Activated naive CD8-positive, alpha-beta T cell (primary cell): ENCODE results near the gene AARS2.

Experiments used
- H3K27ac Mint-ChIP-seq: one replicate; pipeline ENCODE4 v1.8.0; 2021; ENCODE audit warnings: mixed read lengths
- H3K27me3 Mint-ChIP-seq: one replicate; pipeline ENCODE4 v1.8.0; 2021; ENCODE audit warnings: mixed read lengths
- H3K36me3 Mint-ChIP-seq: one replicate; pipeline ENCODE4 v1.8.0; 2021; ENCODE audit warnings: mixed read lengths
- H3K4me1 Mint-ChIP-seq: one replicate; pipeline ENCODE4 v1.8.0; 2021; ENCODE audit warnings: low read depth, mixed read lengths
- H3K4me3 Mint-ChIP-seq: one replicate; pipeline ENCODE4 v1.8.0; 2021; ENCODE audit warnings: mild to moderate bottlenecking, mixed read lengths
- H3K9me3 Mint-ChIP-seq: one replicate; pipeline ENCODE4 v1.8.0; 2021; ENCODE audit warnings: low read depth, mixed read lengths

AARS2 gene

GRCh38 chr6:44269178-44269920 lies 43.8 kb downstream of the AARS2 start:
- Mint-ChIP-seq H3K27me3 (peaks cover 19% of the 10 kb centered on the region), H3K4me1 (peaks cover 27% of the 10 kb centered on the region), H3K27ac (peak overlapping the region; percentile 11), H3K4me3 (peak overlapping the region; percentile 74), H3K36me3 (no peaks in the 10 kb centered on the region), H3K9me3 (no peaks in the 10 kb centered on the region)

- H3K4me1 Mint-ChIP-seq: peaks cover 32% of the 10 kb centered on the region
- no peak overlapping the region for H3K27ac Mint-ChIP-seq
- no peak overlapping the region for H3K4me3 Mint-ChIP-seq
These were observed 45.0 kb downstream of the AARS2 start for GRCh38 chr6:44268095-44268628.

GRCh38 chr6:44267252-44267651 lies 45.9 kb downstream of the AARS2 start:
- Mint-ChIP-seq H3K27me3 (peaks cover 4% of the 10 kb centered on the region), H3K4me3 (no peak overlapping the region), H3K36me3 (no peaks in the 10 kb centered on the region), H3K4me1 (peaks cover 41% of the 10 kb centered on the region), H3K27ac (no peak overlapping the region), H3K9me3 (no peaks in the 10 kb centered on the region)

More at GRCh38 chr6:44268095-44268628, 45.0 kb downstream of the AARS2 start:
- H3K27me3 Mint-ChIP-seq: peaks cover 11% of the 10 kb centered on the region
- H3K36me3 Mint-ChIP-seq: no peaks in the 10 kb centered on the region
- no peaks in the 10 kb centered on the region for H3K9me3 Mint-ChIP-seq

- H3K4me3 Mint-ChIP-seq: peak overlapping the region; percentile 63
- peaks cover 39% of the 10 kb centered on the region for H3K4me1 Mint-ChIP-seq
- peaks cover 1% of the 10 kb centered on the region for H3K27me3 Mint-ChIP-seq
- H3K36me3 Mint-ChIP-seq: no peaks in the 10 kb centered on the region
- H3K9me3 Mint-ChIP-seq: no peaks in the 10 kb centered on the region
- peak overlapping the region; percentile 58 for H3K27ac Mint-ChIP-seq
These were observed 46.8 kb downstream of the AARS2 start for GRCh38 chr6:44266347-44266746.

- H3K36me3 Mint-ChIP-seq: no peaks in the 10 kb centered on the region
- peaks cover 45% of the 10 kb centered on the region for H3K4me1 Mint-ChIP-seq
- peak overlapping the region; percentile 67 for H3K27ac Mint-ChIP-seq
- no peaks in the 10 kb centered on the region for H3K27me3 Mint-ChIP-seq
- H3K9me3 Mint-ChIP-seq: no peaks in the 10 kb centered on the region
- peak overlapping the region; percentile 98 for H3K4me3 Mint-ChIP-seq
These were observed 47.4 kb downstream of the AARS2 start for GRCh38 chr6:44265722-44266233.

GRCh38 chr6:44265007-44265721 lies 48.0 kb downstream of the AARS2 start, which contains the start of gene NFKBIE:
Gene NFKBIE, minus strand, starts transcription at chr6:44265551. Its CDS starts 205 bp downstream, at chr6:44265346.
- H3K27ac Mint-ChIP-seq: peak within 1 kb of the TSS; percentile 93
- no peaks in the 10 kb centered on the region for H3K9me3 Mint-ChIP-seq
- peaks cover 46% of the 10 kb centered on the region for H3K4me1 Mint-ChIP-seq
- H3K36me3 Mint-ChIP-seq: no peaks in the 10 kb centered on the region
- peak within 1 kb of the TSS; percentile 98 for H3K4me3 Mint-ChIP-seq
- H3K27me3 Mint-ChIP-seq: no peaks in the 10 kb centered on the region

- Mint-ChIP-seq H3K4me1 (peaks cover 38% of the 10 kb centered on the region), H3K4me3 (peak overlapping the region; percentile 98), H3K27me3 (no peaks in the 10 kb centered on the region), H3K36me3 (no peaks in the 10 kb centered on the region), H3K9me3 (no peaks in the 10 kb centered on the region), H3K27ac (peak overlapping the region; percentile 93)
These were observed 48.8 kb downstream of the AARS2 start for GRCh38 chr6:44264154-44265006.

- H3K27ac Mint-ChIP-seq: peak overlapping the region; percentile 93
- H3K27me3 Mint-ChIP-seq: no peaks in the 10 kb centered on the region
- no peaks in the 10 kb centered on the region for H3K9me3 Mint-ChIP-seq
- no peaks in the 10 kb centered on the region for H3K36me3 Mint-ChIP-seq
- peak overlapping the region; percentile 98 for H3K4me3 Mint-ChIP-seq
- H3K4me1 Mint-ChIP-seq: peaks cover 41% of the 10 kb centered on the region
These were observed 49.6 kb downstream of the AARS2 start for GRCh38 chr6:44263354-44264100.

GRCh38 chr6:44262467-44263353 lies 50.4 kb downstream of the AARS2 start:
- H3K36me3 Mint-ChIP-seq: no peaks in the 10 kb centered on the region

GRCh38 chr6:44261581-44261980 lies 51.6 kb downstream of the AARS2 start:
- Mint-ChIP-seq H3K36me3 (no peaks in the 10 kb centered on the region), H3K27me3 (no peaks in the 10 kb centered on the region), H3K9me3 (no peaks in the 10 kb centered on the region), H3K4me3 (peak overlapping the region; percentile 14), H3K27ac (no peak overlapping the region), H3K4me1 (peaks cover 44% of the 10 kb centered on the region)

More at GRCh38 chr6:44262467-44263353, 50.4 kb downstream of the AARS2 start:
- H3K9me3 Mint-ChIP-seq: no peaks in the 10 kb centered on the region
- H3K27ac Mint-ChIP-seq: peak overlapping the region; percentile 93
- H3K27me3 Mint-ChIP-seq: no peaks in the 10 kb centered on the region
- peaks cover 46% of the 10 kb centered on the region for H3K4me1 Mint-ChIP-seq
- H3K4me3 Mint-ChIP-seq: peak overlapping the region; percentile 98

- Mint-ChIP-seq H3K4me3 (peak overlapping the region; percentile 14), H3K36me3 (no peaks in the 10 kb centered on the region), H3K27ac (peak overlapping the region; percentile 68), H3K27me3 (no peaks in the 10 kb centered on the region), H3K9me3 (no peaks in the 10 kb centered on the region), H3K4me1 (peaks cover 44% of the 10 kb centered on the region)
These were observed 52.5 kb downstream of the AARS2 start for GRCh38 chr6:44260451-44261297.

- H3K4me1 Mint-ChIP-seq: peaks cover 50% of the 10 kb centered on the region
- H3K36me3 Mint-ChIP-seq: no peaks in the 10 kb centered on the region
- H3K27ac Mint-ChIP-seq: no peak overlapping the region
- no peak overlapping the region for H3K4me3 Mint-ChIP-seq
- no peaks in the 10 kb centered on the region for H3K9me3 Mint-ChIP-seq
- no peaks in the 10 kb centered on the region for H3K27me3 Mint-ChIP-seq
These were observed 53.1 kb downstream of the AARS2 start for GRCh38 chr6:44260011-44260410.
